ENCODE results near the gene SLC25A26.
"Not testable (repeated sequence)": the region's sequence is repeated elsewhere in the genome, so short reads cannot be mapped to it uniquely, and the experiment has no call there.

SLC25A26 gene

GRCh38 chr3:66299891-66300290 is 79.1 kb downstream of the SLC25A26 start:
- DNase-seq: no peak
- in situ Hi-C loops (cut with MboI; ENCODE audit: low pct_unique_long_range_greater_than_20kb, low sequenced_read_pairs): no loop called here

GRCh38 chr3:66302288-66302687 is 81.5 kb downstream of the SLC25A26 start:
- no peak for DNase-seq
- in situ Hi-C loops (cut with MboI; ENCODE audit: low pct_unique_long_range_greater_than_20kb, low sequenced_read_pairs): no loop called here

GRCh38 chr3:66303491-66303901 is 82.7 kb downstream of the SLC25A26 start:
- DNase-seq: no peak
- in situ Hi-C loops (cut with MboI; ENCODE audit: low pct_unique_long_range_greater_than_20kb, low sequenced_read_pairs): no loop called here

- in situ Hi-C loops (cut with MboI; ENCODE audit: low pct_unique_long_range_greater_than_20kb, low sequenced_read_pairs): no loop called here
- DNase-seq: no peak
Measured at GRCh38 chr3:66304293-66304692, 83.5 kb downstream of the SLC25A26 start.

GRCh38 chr3:66306086-66306485 is 85.3 kb downstream of the SLC25A26 start:
- in situ Hi-C loops (cut with MboI; ENCODE audit: low pct_unique_long_range_greater_than_20kb, low sequenced_read_pairs); DNase-seq: not testable (repeated sequence)

- in situ Hi-C loops (cut with MboI; ENCODE audit: low pct_unique_long_range_greater_than_20kb, low sequenced_read_pairs); DNase-seq: not testable (repeated sequence)
Measured at GRCh38 chr3:66306991-66307390, 86.2 kb downstream of the SLC25A26 start.

- in situ Hi-C loops (cut with MboI; ENCODE audit: low pct_unique_long_range_greater_than_20kb, low sequenced_read_pairs): no loop called here
- DNase-seq: no peak
Measured at GRCh38 chr3:66312039-66312438, 91.2 kb downstream of the SLC25A26 start.

- DNase-seq: no peak
- in situ Hi-C loops (cut with MboI; ENCODE audit: low pct_unique_long_range_greater_than_20kb, low sequenced_read_pairs): no loop called here
Measured at GRCh38 chr3:66314455-66314854, 93.7 kb downstream of the SLC25A26 start.

GRCh38 chr3:66317750-66318376 is 97.1 kb downstream of the SLC25A26 start:
- in situ Hi-C loops (cut with MboI; ENCODE audit: low pct_unique_long_range_greater_than_20kb, low sequenced_read_pairs): no loop called here
- no peak for DNase-seq

- in situ Hi-C loops (cut with MboI; ENCODE audit: low pct_unique_long_range_greater_than_20kb, low sequenced_read_pairs): no loop called here
- peak; percentile 35 for DNase-seq
Measured at GRCh38 chr3:66320390-66320789, 99.6 kb downstream of the SLC25A26 start.

- no peak for DNase-seq
- in situ Hi-C loops (cut with MboI; ENCODE audit: low pct_unique_long_range_greater_than_20kb, low sequenced_read_pairs): no loop called here
Measured at GRCh38 chr3:66322436-66322835, 101.6 kb downstream of the SLC25A26 start.

- in situ Hi-C loops (cut with MboI; ENCODE audit: low pct_unique_long_range_greater_than_20kb, low sequenced_read_pairs): no loop called here
- no peak for DNase-seq
Measured at GRCh38 chr3:66326340-66326739, 105.5 kb downstream of the SLC25A26 start.

- DNase-seq: no peak
- in situ Hi-C loops (cut with MboI; ENCODE audit: low pct_unique_long_range_greater_than_20kb, low sequenced_read_pairs): no loop called here
Measured at GRCh38 chr3:66335671-66336070, 114.9 kb downstream of the SLC25A26 start.

- in situ Hi-C loops (cut with MboI; ENCODE audit: low pct_unique_long_range_greater_than_20kb, low sequenced_read_pairs): no loop called here
- no peak for DNase-seq
Measured at GRCh38 chr3:66336333-66336766, 115.5 kb downstream of the SLC25A26 start.

- in situ Hi-C loops (cut with MboI; ENCODE audit: low pct_unique_long_range_greater_than_20kb, low sequenced_read_pairs): no loop called here
- no peak for DNase-seq
Measured at GRCh38 chr3:66338927-66339326, 118.1 kb downstream of the SLC25A26 start.

GRCh38 chr3:66342717-66343356 is 122.0 kb downstream of the SLC25A26 start:
- DNase-seq: no peak
- in situ Hi-C loops (cut with MboI; ENCODE audit: low pct_unique_long_range_greater_than_20kb, low sequenced_read_pairs): no loop called here

GRCh38 chr3:66344391-66344811 is 123.6 kb downstream of the SLC25A26 start:
- in situ Hi-C loops (cut with MboI; ENCODE audit: low pct_unique_long_range_greater_than_20kb, low sequenced_read_pairs): no loop called here
- no peak for DNase-seq

GRCh38 chr3:66344848-66345578 is 124.2 kb downstream of the SLC25A26 start:
- in situ Hi-C loops (cut with MboI; ENCODE audit: low pct_unique_long_range_greater_than_20kb, low sequenced_read_pairs): no loop called here
- DNase-seq: peak; percentile 26

- in situ Hi-C loops (cut with MboI; ENCODE audit: low pct_unique_long_range_greater_than_20kb, low sequenced_read_pairs): no loop called here
Measured at GRCh38 chr3:66348704-66349103, 127.9 kb downstream of the SLC25A26 start.

GRCh38 chr3:66350601-66351000 is 129.8 kb downstream of the SLC25A26 start:
- no peak for DNase-seq
- in situ Hi-C loops (cut with MboI; ENCODE audit: low pct_unique_long_range_greater_than_20kb, low sequenced_read_pairs): no loop called here

More at GRCh38 chr3:66348704-66349103, 127.9 kb downstream of the SLC25A26 start:
- no peak for DNase-seq
